GM12878 (cell line): ENCODE results near the gene SMG6. TPM values are rescaled to one million over a fixed set of nuclear protein-coding genes. Genes with fewer than 3 reads are reported as not detected.
"Not testable (repeated sequence)": the region's sequence is repeated elsewhere in the genome, so short reads cannot be mapped to it uniquely, and the experiment has no call there.

Source experiments
- ATAC-seq: fragments of 200-7000 bp; cut with Tn5 transposase; 3 replicates; pipeline ENCODE4 v1.9.1; 2020; ENCODE audit warnings: mild to moderate bottlenecking, moderate library complexity
- BruUV-seq: library from RNA; stranded (reverse); fragments of 400-500 nt; replicated peaks from 2 replicates; lab custom pipeline; 2021; lab: Mats Ljungman, UMichigan
- CTCF ChIA-PET: fragments of 300-600 bp; sonication (Branson Sonifier 250); formaldehyde crosslinking; extraction: SDS; loops from one replicate; lab custom pipeline; 2021; ENCODE audit warnings: inconsistent platforms; lab: Yijun Ruan, JAX
- POLR2A ChIA-PET: fragments of 350-600 bp; formaldehyde crosslinking; extraction: SDS; loops from one replicate; lab custom pipeline; 2021; ENCODE audit warnings: inconsistent platforms; lab: Charles Lee
- RAD21 ChIA-PET: fragments of 300-600 bp; sonication (Branson Sonifier 250); formaldehyde crosslinking; loops from one replicate; lab custom pipeline; 2023; ENCODE audit warnings: antibody characterized with exemption; ENCODE audit not compliant: unreplicated experiment; lab: Charles Lee
- SMC1A ChIA-PET: fragments of 300-600 bp; sonication (Branson Sonifier 250); formaldehyde crosslinking; loops from one replicate; lab custom pipeline; 2023; ENCODE audit not compliant: unreplicated experiment, uncharacterized antibody; lab: Charles Lee
- DNase-seq: peaks from one replicate; pipeline ENCODE4 v3.0.0-alpha.2; 2011; ENCODE audit warnings: low read depth, low spot score
- FAIRE-seq: peaks from 3 replicates; lab custom pipeline; 2011; peaks lifted over from hg19 to GRCh38; lab: Jason Lieb, UNC
- H2AFZ ChIP-seq: 2 replicates; pipeline ENCODE4 v1.6.0; 2011; ENCODE audit warnings: low read depth, low read length, control low read depth; ENCODE audit not compliant: control insufficient read depth
- H3K27ac ChIP-seq: 2 replicates; pipeline ENCODE4 v1.5.1; 2011; ENCODE audit warnings: control low read depth; ENCODE audit not compliant: control insufficient read depth, insufficient read depth
- H3K27me3 ChIP-seq, 2 experiments: replicated peaks in 1 of 2; 2 replicates each; pipeline versions ENCODE4 v1.6.0 to v1.6.1; 2011; ENCODE audit warnings: low read length in 1 of 2; ENCODE audit not compliant: control insufficient read depth in 2 of 2, insufficient read depth in 2 of 2
- H3K36me3 ChIP-seq, 2 experiments: 2 replicates each; pipeline ENCODE4 v1.5.1; 2011; ENCODE audit warnings: low read length in 1 of 2; ENCODE audit not compliant: control insufficient read depth in 2 of 2, insufficient read depth in 2 of 2
- H3K4me1 ChIP-seq: 2 replicates; pipeline ENCODE4 v1.6.1; 2011; ENCODE audit warnings: mild to moderate bottlenecking, low read length, moderate library complexity, mixed read lengths; ENCODE audit not compliant: control insufficient read depth, insufficient read depth
- H3K4me2 ChIP-seq: 2 replicates; pipeline ENCODE4 v1.6.0; 2011; ENCODE audit warnings: control low read depth; ENCODE audit not compliant: control insufficient read depth, insufficient read depth
- H3K4me3 ChIP-seq: fragments of 200-600 bp; sonication (generic); 2 replicates; pipeline ENCODE4 v1.5.1; 2016
- H3K79me2 ChIP-seq: 2 replicates; pipeline ENCODE4 v1.6.0; 2011; ENCODE audit warnings: low read length; ENCODE audit not compliant: control insufficient read depth, insufficient read depth
- H3K9ac ChIP-seq: 2 replicates; pipeline ENCODE4 v1.8.0; 2011; ENCODE audit warnings: low read length, control low read depth, mixed read lengths; ENCODE audit not compliant: control insufficient read depth, insufficient read depth
- H3K9me3 ChIP-seq: replicated peaks from 3 replicates; pipeline ENCODE4 v1.5.1; 2011; ENCODE audit warnings: mild to moderate bottlenecking, low read length; ENCODE audit not compliant: control insufficient read depth, insufficient read depth
- H4K20me1 ChIP-seq: 2 replicates; pipeline ENCODE4 v1.6.0; 2011; ENCODE audit not compliant: control insufficient read depth, insufficient read depth
- E4F1 ChIP-seq: fragments of 450-650 bp; IDR thresholded peaks from 2 replicates; pipeline ENCODE4 v1.6.1; 2018; ENCODE audit warnings: borderline replicate concordance, mild to moderate bottlenecking; ENCODE audit not compliant: partially characterized antibody
- JUND ChIP-seq: IDR thresholded peaks from 2 replicates; pipeline ENCODE4 v1.6.1; 2012; ENCODE audit warnings: low read depth, mild to moderate bottlenecking, low read length, improper control_type of control experiment, moderate library complexity
- WGBS: methylation state at CpG from one replicate; pipeline ENCODE4 v1.1.6; 2016; ENCODE audit warnings: low lambda C conversion rate; ENCODE audit not compliant: insufficient replicate concordance, insufficient coverage; ENCODE audit errors: missing lambda C conversion rate; 5-methylcytosine and 5-hydroxymethylcytosine counted together
- in situ Hi-C: fragments of 300-500 bp; cut with MboI; formaldehyde crosslinking; loops from 9 replicates; pipeline ENCODE4 v1.14.3; 2018; ENCODE audit warnings: mixed read lengths
- intact Hi-C: fragments of 100-400 bp; cut with micrococcal nuclease; formaldehyde crosslinking; loops from one replicate; pipeline ENCODE4 v1.14.2; 2022; ENCODE audit not compliant: unreplicated experiment
- polyA plus RNA-seq, 11 experiments: library from polyadenylated mRNA; depleted of rRNA in 4 of 11; unstranded in 6 of 11; stranded (reverse) in 5 of 11; fragments of >200 nt; fragmentation: Nextera tagmentation in 4 of 11; fragmentation: Illumina TruSeq in 1 of 11; extraction: Ambion mirVana in 4 of 11; extraction: Trizol in 1 of 11; gene quantifications; 1 replicate in 1 of 11; 2 replicates in 10 of 11; pipeline versions ENCODE4 v1.2.1 to v1.2.3, GENCODE V29; 2011 to 2016; ENCODE audit warnings: inconsistent platforms in 2 of 11, missing spikeins in 2 of 11, low read depth in 1 of 11
- total RNA-seq, 4 experiments: library from RNA; depleted of rRNA in 3 of 4; stranded (reverse); fragments of >200 nt in 3 of 4; fragmentation: Illumina TruSeq in 1 of 4; extraction: Trizol in 1 of 4; gene quantifications; 2 replicates each; pipeline versions ENCODE4 v1.2.1 to v1.2.3, GENCODE V29; 2013 to 2021

The SMG6 gene
- total and polyA plus RNA-seq, 10 of the 15 experiments (the other 5 are each of a cell fraction or from before 2014, with no cell fraction given) = 0.58 to 28.7 (median 15.7) TPM

DNA sequence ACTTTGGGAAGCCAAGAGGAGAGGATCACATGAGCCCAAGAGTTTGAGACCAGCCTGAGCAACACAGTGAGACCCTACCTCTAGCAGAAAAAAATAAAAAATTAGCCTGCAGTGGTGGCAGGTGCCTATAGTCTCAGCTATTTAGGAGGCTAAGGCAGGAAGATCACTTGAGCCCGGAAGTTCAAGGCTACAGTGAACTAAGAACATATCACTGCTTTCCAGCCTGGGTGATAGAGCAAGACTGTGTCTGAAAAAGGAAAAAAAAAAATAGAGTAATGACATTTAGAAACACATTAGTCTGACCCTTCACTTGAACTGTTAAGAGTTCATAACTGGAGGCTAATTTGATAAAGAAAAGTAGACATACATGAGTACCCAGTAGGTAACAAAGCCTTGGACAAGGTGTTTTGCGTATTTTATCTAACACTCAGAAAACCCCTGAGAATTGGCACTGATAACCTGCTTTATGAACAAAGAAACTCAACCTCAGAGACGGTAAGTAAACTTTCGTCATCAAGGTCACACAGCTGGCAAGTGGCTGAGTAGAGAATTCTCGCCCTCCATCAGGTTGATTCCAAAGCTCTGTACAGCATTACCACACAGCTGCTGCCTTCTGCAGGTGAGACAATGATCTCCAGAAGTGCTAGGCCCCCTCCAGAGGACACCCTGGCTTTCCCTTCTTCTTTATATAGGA lies 101.1 kb downstream of the SMG6 start (continued):
- no peak for TF ChIP-seq E4F1
- TF ChIP-seq JUND = no peak

GRCh38 chr17:2199386-2199785 lies 104.2 kb downstream of the SMG6 start:
- in situ Hi-C loops, H3K4me3 ChIP-seq, H3K27me3 ChIP-seq, H3K27ac ChIP-seq, DNase-seq, RAD21 ChIA-PET, H3K79me2 ChIP-seq, BruUV-seq, H4K20me1 ChIP-seq, H3K36me3 ChIP-seq, H2AFZ ChIP-seq, H3K9me3 ChIP-seq, H3K4me2 ChIP-seq, H3K9ac ChIP-seq, intact Hi-C loops, POLR2A ChIA-PET, ATAC-seq, FAIRE-seq: not testable (repeated sequence)
- ChIA-PET CTCF (interaction anchor here (2.0 kb wide), 1 partner anchor 46 kb away, joined by 8 read pairs; no protein-coding TSS in a partner anchor), SMC1A (interaction anchor here (0.6 to 1.3 kb wide), 2 partner anchors 32 to 37 kb away, joined by 3 read pairs; no protein-coding TSS in a partner anchor)
- WGBS = 98% methylated on average over 8 of the region's 8 CpGs
- H3K4me1 ChIP-seq = peaks cover 12% of the 10 kb centered on the region
